Activated T-helper 1 cell treated with Interleukin-2 at 50 U/mL for 16 hours (primary cell): ENCODE data around the gene KRT14.
"Not testable (repeated sequence)": the region's sequence is repeated elsewhere in the genome, so short reads cannot be mapped to it uniquely, and the experiment has no call there.

ENCODE experiments used
- DNase-seq: peaks from one replicate; pipeline ENCODE4 v3.0.0-alpha.2; 2020; ENCODE audit warnings: low read depth

Gene KRT14

GRCh38 chr17:41546819-41547218 is 39.9 kb downstream of the KRT14 start:
- no peak for DNase-seq

- no peak for DNase-seq
These were observed 40.8 kb downstream of the KRT14 start for GRCh38 chr17:41545829-41546410.

GRCh38 chr17:41544935-41545334 is 41.8 kb downstream of the KRT14 start:
- no peak for DNase-seq

- DNase-seq, result no peak
These were observed 42.2 kb downstream of the KRT14 start for GRCh38 chr17:41544491-41544892.

- not testable (repeated sequence) for DNase-seq
These were observed 43.9 kb downstream of the KRT14 start for GRCh38 chr17:41542786-41543185.

- DNase-seq, result no peak
These were observed 44.3 kb downstream of the KRT14 start for GRCh38 chr17:41542357-41542756.

GRCh38 chr17:41540921-41541625 is 45.6 kb downstream of the KRT14 start:
- no peak for DNase-seq

- no peak for DNase-seq
These were observed 46.6 kb downstream of the KRT14 start for GRCh38 chr17:41539979-41540701.

- DNase-seq, result no peak
These were observed 47.6 kb downstream of the KRT14 start for GRCh38 chr17:41539071-41539492.

- DNase-seq, result no peak
These were observed 48.1 kb downstream of the KRT14 start for GRCh38 chr17:41538565-41538991.

- DNase-seq, result no peak
These were observed 48.7 kb downstream of the KRT14 start for GRCh38 chr17:41537990-41538389.

- DNase-seq, result no peak
These were observed 49.1 kb downstream of the KRT14 start for GRCh38 chr17:41537614-41537954.

GRCh38 chr17:41536741-41537613 is 49.7 kb downstream of the KRT14 start:
- no peak for DNase-seq

GRCh38 chr17:41535764-41536481 is 50.8 kb downstream of the KRT14 start:
- DNase-seq, result no peak

- DNase-seq, result no peak
These were observed 51.7 kb downstream of the KRT14 start for GRCh38 chr17:41534899-41535546.

- no peak for DNase-seq
These were observed 53.1 kb downstream of the KRT14 start for GRCh38 chr17:41533613-41534012.

- DNase-seq, result no peak
These were observed 53.6 kb downstream of the KRT14 start for GRCh38 chr17:41532947-41533570.
